SK-N-SH treated with all-trans-retinoic acid at 6 μM for 48 hours (cell line): ENCODE measurements around the gene SLC38A4.
A peak's percentile ranks its signal among the peaks of the same experiment; 100 is the strongest.

Experiments used
- ATAC-seq: fragments of 200-7000 bp; cut with Tn5 transposase; 3 replicates; pipeline ENCODE4 v1.9.1; 2020; ENCODE audit warnings: mild to moderate bottlenecking, moderate library complexity
- ARNTL ChIP-seq: fragments of 450-650 bp; formaldehyde crosslinking; IDR thresholded peaks from 2 replicates; pipeline ENCODE4 v1.5.0; 2020; ENCODE audit warnings: low read depth, mild to moderate bottlenecking, moderate library complexity, borderline replicate concordance
- BACH2 ChIP-seq: fragments of 250-450 bp; sonication (Bioruptor Pico); IDR thresholded peaks from 2 replicates; pipeline ENCODE4 v1.9.0; 2021; ENCODE audit warnings: mild to moderate bottlenecking, borderline replicate concordance
- CREB5 ChIP-seq: fragments of 250-450 bp; sonication (Bioruptor Pico); IDR thresholded peaks from 2 replicates; pipeline ENCODE4 v1.5.1; 2020; ENCODE audit warnings: low read depth, mild to moderate bottlenecking, moderate library complexity
- CSDC2 ChIP-seq: fragments of 250-450 bp; sonication (Bioruptor Pico); IDR thresholded peaks from 2 replicates; pipeline ENCODE4 v1.5.0; 2020; ENCODE audit warnings: mild to moderate bottlenecking, moderate library complexity
- ESRRG ChIP-seq: fragments of 250-450 bp; sonication (Bioruptor Pico); IDR thresholded peaks from 2 replicates; pipeline ENCODE4 v1.6.1; 2021; ENCODE audit warnings: mild to moderate bottlenecking
- GLIS3 ChIP-seq: fragments of 250-450 bp; sonication (Bioruptor Pico); IDR thresholded peaks from 2 replicates; pipeline ENCODE4 v1.5.0; 2020; ENCODE audit warnings: mild to moderate bottlenecking, moderate library complexity
- ISL1 ChIP-seq: fragments of 250-450 bp; sonication (Bioruptor Pico); IDR thresholded peaks from 2 replicates; pipeline ENCODE4 v2.1.2; 2022; ENCODE audit warnings: mild to moderate bottlenecking, moderate library complexity
- OSR1 ChIP-seq: fragments of 250-450 bp; sonication (Bioruptor Pico); IDR thresholded peaks from 2 replicates; pipeline ENCODE4 v1.8.0; 2022; ENCODE audit warnings: moderate library complexity, mild to moderate bottlenecking, inconsistent platforms
- PATZ1 ChIP-seq: fragments of 250-450 bp; sonication (Bioruptor Pico); IDR thresholded peaks from 2 replicates; pipeline ENCODE4 v1.8.0; 2020; ENCODE audit warnings: mild to moderate bottlenecking, moderate library complexity, borderline replicate concordance
- POU6F1 ChIP-seq: fragments of 250-450 bp; sonication (Bioruptor Pico); IDR thresholded peaks from 2 replicates; pipeline ENCODE4 v1.8.0; 2021; ENCODE audit warnings: low read depth, mild to moderate bottlenecking, moderate library complexity, borderline replicate concordance
- PPARA ChIP-seq: fragments of 250-450 bp; sonication (Bioruptor Pico); IDR thresholded peaks from 2 replicates; pipeline ENCODE4 v1.5.0; 2020; ENCODE audit warnings: mild to moderate bottlenecking, borderline replicate concordance
- RARB ChIP-seq: fragments of 250-450 bp; sonication (Bioruptor Pico); IDR thresholded peaks from 2 replicates; pipeline ENCODE4 v1.8.0; 2021; ENCODE audit warnings: mild to moderate bottlenecking, moderate library complexity
- SNAI2 ChIP-seq: fragments of 250-450 bp; sonication (Bioruptor Pico); IDR thresholded peaks from 2 replicates; pipeline ENCODE4 v1.5.0; 2020; ENCODE audit warnings: mild to moderate bottlenecking, moderate library complexity
- TCF4 ChIP-seq: fragments of 250-450 bp; sonication (Bioruptor Pico); IDR thresholded peaks from 2 replicates; pipeline ENCODE4 v1.8.0; 2021; ENCODE audit warnings: mild to moderate bottlenecking, moderate library complexity, borderline replicate concordance
- TOX ChIP-seq: fragments of 250-450 bp; sonication (Bioruptor Pico); IDR thresholded peaks from 2 replicates; pipeline ENCODE4 v1.8.0; 2021; ENCODE audit warnings: mild to moderate bottlenecking, moderate library complexity, borderline replicate concordance
- TSHZ2 ChIP-seq: fragments of 250-450 bp; sonication (Bioruptor Pico); IDR thresholded peaks from 2 replicates; pipeline ENCODE4 v1.5.0; 2020; ENCODE audit warnings: mild to moderate bottlenecking, moderate library complexity
- ZC3H10 ChIP-seq: fragments of 250-450 bp; sonication (Bioruptor Pico); IDR thresholded peaks from 2 replicates; pipeline ENCODE4 v1.5.1; 2021; ENCODE audit warnings: mild to moderate bottlenecking, moderate library complexity
- ZFP3 ChIP-seq: fragments of 250-450 bp; sonication (Bioruptor Pico); IDR thresholded peaks from 2 replicates; pipeline ENCODE4 v1.5.0; 2020; ENCODE audit warnings: mild to moderate bottlenecking, moderate library complexity
- ZFP30 ChIP-seq: fragments of 450-650 bp; formaldehyde crosslinking; IDR thresholded peaks from 2 replicates; pipeline ENCODE4 v1.5.0; 2022; ENCODE audit warnings: mild to moderate bottlenecking, moderate library complexity
- ZNF565 ChIP-seq: fragments of 450-650 bp; formaldehyde crosslinking; conservative IDR thresholded peaks from 2 replicates; pipeline ENCODE4 v1.5.0; 2020; ENCODE audit warnings: low read depth, mild to moderate bottlenecking, moderate library complexity
- ZNF8 ChIP-seq: fragments of 450-650 bp; formaldehyde crosslinking; IDR thresholded peaks from 2 replicates; pipeline ENCODE4 v1.5.0; 2020; ENCODE audit warnings: mild to moderate bottlenecking, moderate library complexity

The SLC38A4 gene

DNA sequence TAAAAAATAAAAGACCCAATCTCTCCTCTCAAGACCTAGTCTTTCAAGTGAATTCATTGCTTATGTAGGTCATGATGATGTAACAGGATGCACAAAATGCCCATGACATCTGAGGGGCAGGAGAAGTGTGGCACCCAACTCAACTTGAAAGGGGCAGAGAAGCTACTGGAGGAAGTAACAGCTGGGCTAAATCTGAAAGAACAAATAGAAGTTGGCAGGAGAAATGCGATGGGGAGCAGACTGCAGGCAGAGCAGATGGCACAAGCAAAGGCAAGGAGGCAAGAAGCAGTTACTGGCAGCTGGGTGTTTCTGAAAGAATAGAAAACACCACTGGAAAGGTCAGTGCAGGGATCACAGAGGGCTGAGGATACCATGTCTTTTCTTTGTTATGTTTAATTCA, 14.6 kb downstream of the SLC38A4 start:
- no peak for ATAC-seq

DNA sequence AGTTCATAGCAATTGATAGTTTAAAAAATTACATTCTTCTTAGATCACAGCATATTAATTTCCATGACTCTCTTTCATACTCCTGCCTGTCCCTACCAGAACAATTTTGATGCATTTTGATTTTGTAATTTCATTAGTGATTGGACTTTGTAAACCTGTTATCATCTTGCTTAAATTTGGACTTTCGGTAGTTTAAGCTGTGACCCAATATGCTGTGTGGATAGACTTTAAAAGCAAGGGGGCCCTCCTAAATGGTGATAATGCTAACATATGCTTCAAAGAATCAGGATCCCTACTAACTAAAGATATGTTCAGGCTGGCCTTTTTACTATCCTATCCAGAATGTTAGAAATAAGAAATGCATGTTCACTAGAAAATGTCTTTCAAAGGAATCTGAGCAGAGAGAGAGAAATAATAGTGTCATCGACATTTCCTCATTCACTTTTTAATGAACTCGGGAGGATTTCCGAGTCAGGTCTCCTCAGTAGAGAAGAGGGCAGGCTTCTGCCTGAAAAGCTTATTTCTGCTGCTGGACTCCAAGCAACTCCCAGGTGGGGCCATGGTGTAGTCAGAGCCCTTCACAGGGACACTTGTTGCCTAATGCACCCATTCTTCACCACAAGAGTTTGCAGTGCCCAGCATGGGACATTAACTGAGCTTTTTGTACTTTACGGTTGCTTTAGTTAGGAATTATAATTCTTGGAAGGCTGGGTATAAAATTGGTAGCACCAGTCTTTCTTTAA, 16.7 kb downstream of the SLC38A4 start:
- no peak for TF ChIP-seq TOX (CRISPR knock-in tag)
- no peak for TF ChIP-seq SNAI2 (CRISPR knock-in tag)
- no peak for TF ChIP-seq CREB5
- no peak for TF ChIP-seq ZNF565 (CRISPR knock-in tag)
- TF ChIP-seq CSDC2 = no peak
- peak; percentile 52 for ATAC-seq

More for the DNA sequence above, 14.6 kb downstream of the SLC38A4 start:
- no peak for TF ChIP-seq GLIS3 (CRISPR knock-in tag)
- TF ChIP-seq ZC3H10 (CRISPR knock-in tag) = no peak
- TF ChIP-seq OSR1 (CRISPR knock-in tag) = no peak

GRCh38 chr12:46808317-46808716, 17.5 kb downstream of the SLC38A4 start:
- TF ChIP-seq PPARA (CRISPR knock-in tag) = no peak
- no peak for TF ChIP-seq ISL1 (CRISPR knock-in tag)
- no peak for TF ChIP-seq ZC3H10 (CRISPR knock-in tag)
- TF ChIP-seq GLIS3 (CRISPR knock-in tag) = no peak
- TF ChIP-seq ZFP30 (CRISPR knock-in tag) = no peak
- TF ChIP-seq ZFP3 = no peak
- TF ChIP-seq RARB = no peak
- TF ChIP-seq TOX (CRISPR knock-in tag) = no peak
- no peak for TF ChIP-seq TCF4 (CRISPR knock-in tag)
- TF ChIP-seq POU6F1 (CRISPR knock-in tag) = no peak
- TF ChIP-seq ESRRG = no peak
- TF ChIP-seq SNAI2 (CRISPR knock-in tag) = no peak
- TF ChIP-seq ZNF8 = no peak
- TF ChIP-seq, all 23 proteins: peak for 0
- ATAC-seq = no peak

GRCh38 chr12:46804054-46804453, 21.7 kb downstream of the SLC38A4 start:
- TF ChIP-seq GLIS3 (CRISPR knock-in tag) (no peak), BACH2 (CRISPR knock-in tag) (no peak), ISL1 (CRISPR knock-in tag) (no peak), ZC3H10 (CRISPR knock-in tag) (no peak), POU6F1 (CRISPR knock-in tag) (no peak), ARNTL (CRISPR knock-in tag) (no peak), TOX (CRISPR knock-in tag) (no peak), TSHZ2 (CRISPR knock-in tag) (no peak), PATZ1 (CRISPR knock-in tag) (no peak)
- TF ChIP-seq, all 23 proteins: peak for 0
- peak; percentile 35; the same call in 2 of the 3 replicates for ATAC-seq
